Liver (tissue), 9 donors: ENCODE results near the gene ILK. TPM values are rescaled to one million over a fixed set of nuclear protein-coding genes. Genes with fewer than 3 reads are reported as not detected.

Experiments
- DNase-seq: peaks from one replicate; pipeline ENCODE4 v3.0.0-alpha.2; 2017; ENCODE audit warnings: low spot score
- H3K27ac ChIP-seq, 2 donors: one replicate each; pipeline ENCODE4 v1.7.0; 2013; ENCODE audit warnings: inconsistent platforms in 2 of 2, low read length in 2 of 2, control low read depth in 1 of 2, low read depth in 1 of 2, mild to moderate bottlenecking in 1 of 2
- H3K27me3 ChIP-seq, 4 donors: one replicate each; pipeline versions ENCODE4 v1.6.1 to v1.7.0; 2013; ENCODE audit warnings: low read length in 3 of 4, inconsistent platforms in 1 of 4, mild to moderate bottlenecking in 1 of 4, moderate library complexity in 1 of 4; ENCODE audit not compliant: control insufficient read depth in 4 of 4, insufficient read depth in 4 of 4
- H3K36me3 ChIP-seq, 4 donors: one replicate each; pipeline versions ENCODE4 v1.6.1 to v1.7.0; 2013; ENCODE audit warnings: low read length in 3 of 4, mild to moderate bottlenecking in 3 of 4, low read depth in 1 of 4, moderate library complexity in 1 of 4; ENCODE audit not compliant: control insufficient read depth in 4 of 4, insufficient read depth in 3 of 4
- H3K4me1 ChIP-seq, 4 donors: one replicate each; pipeline versions ENCODE4 v1.6.1 to v1.7.0; 2013; ENCODE audit warnings: low read length in 3 of 4, mild to moderate bottlenecking in 3 of 4, moderate library complexity in 1 of 4; ENCODE audit not compliant: control insufficient read depth in 4 of 4, insufficient read depth in 4 of 4
- H3K4me3 ChIP-seq, 3 donors: one replicate each; pipeline versions ENCODE4 v1.6.1 to v1.7.0; 2013; ENCODE audit warnings: low read length in 3 of 3, control low read depth in 1 of 3, low read depth in 1 of 3, mild to moderate bottlenecking in 1 of 3
- H3K9ac ChIP-seq, 2 donors: one replicate each; pipeline ENCODE4 v1.7.0; 2013; ENCODE audit warnings: low read length in 2 of 2, mild to moderate bottlenecking in 2 of 2, moderate library complexity in 2 of 2, control low read depth in 1 of 2, low read depth in 1 of 2
- H3K9me3 ChIP-seq, 4 donors: one replicate each; pipeline versions ENCODE4 v1.6.1 to v1.7.0; 2013; ENCODE audit warnings: low read length in 3 of 4; ENCODE audit not compliant: control insufficient read depth in 4 of 4
- EGR1 ChIP-seq, 2 donors: IDR thresholded peaks; 2 replicates each; pipeline ENCODE4 v1.6.1; 2016 to 2018; ENCODE audit warnings: antibody characterized with exemption in 2 of 2, low read depth in 2 of 2
- FOXA1 ChIP-seq: IDR thresholded peaks from 2 replicates; pipeline ENCODE4 v1.6.1; 2016; ENCODE audit warnings: antibody characterized with exemption
- FOXA2 ChIP-seq: IDR thresholded peaks from 2 replicates; pipeline ENCODE4 v1.6.1; 2016; ENCODE audit warnings: antibody characterized with exemption
- GABPA ChIP-seq, 2 donors: IDR thresholded peaks in 1 of 2; conservative IDR thresholded peaks in 1 of 2; 2 replicates each; pipeline ENCODE4 v1.6.1; 2016; ENCODE audit warnings: antibody characterized with exemption in 2 of 2, mild to moderate bottlenecking in 1 of 2, moderate library complexity in 1 of 2
- HNF4A ChIP-seq, 2 donors: conservative IDR thresholded peaks; 2 replicates each; pipeline ENCODE4 v1.6.1; 2016; ENCODE audit warnings: antibody characterized with exemption in 2 of 2, mild to moderate bottlenecking in 2 of 2
- HNF4G ChIP-seq: IDR thresholded peaks from 2 replicates; pipeline ENCODE4 v1.6.1; 2016; ENCODE audit warnings: antibody characterized with exemption
- JUND ChIP-seq, 2 donors: IDR thresholded peaks; 2 replicates each; pipeline ENCODE4 v1.6.1; 2016; ENCODE audit warnings: antibody characterized with exemption in 2 of 2
- NR2F2 ChIP-seq: IDR thresholded peaks from 2 replicates; pipeline ENCODE4 v1.6.1; 2016; ENCODE audit warnings: antibody characterized with exemption
- RAD21 ChIP-seq, 2 donors: IDR thresholded peaks; 2 replicates each; pipeline ENCODE4 v1.6.1; 2016; ENCODE audit warnings: antibody characterized with exemption in 2 of 2, mild to moderate bottlenecking in 2 of 2
- REST ChIP-seq: IDR thresholded peaks from 2 replicates; pipeline ENCODE4 v1.6.1; 2016; ENCODE audit warnings: antibody characterized with exemption, mild to moderate bottlenecking
- SP1 ChIP-seq: IDR thresholded peaks from 2 replicates; pipeline ENCODE4 v1.6.1; 2018; ENCODE audit warnings: antibody characterized with exemption, mild to moderate bottlenecking
- TAF1 ChIP-seq: conservative IDR thresholded peaks from 2 replicates; pipeline ENCODE4 v1.6.1; 2016; ENCODE audit warnings: antibody characterized with exemption, mild to moderate bottlenecking
- YY1 ChIP-seq: IDR thresholded peaks from 2 replicates; pipeline ENCODE4 v1.6.1; 2016; ENCODE audit warnings: antibody characterized with exemption, mild to moderate bottlenecking
- WGBS: extraction: QIAGEN DNeasy Blood & Tissue Kit; methylation state at CpG from one replicate; pipeline ENCODE4 v1.1.7; 2013; 5-methylcytosine and 5-hydroxymethylcytosine counted together
- polyA plus RNA-seq, 2 donors: library from polyadenylated mRNA; stranded (reverse) in 1 of 2; unstranded in 1 of 2; fragments of 200-250 nt in 1 of 2; fragments of >200 nt in 1 of 2; fragmentation: Nextera tagmentation in 1 of 2; extraction: Ambion mirVana in 1 of 2; gene quantifications; one replicate each; pipeline versions ENCODE4 v1.2.1 to v1.2.3, GENCODE V29; 2013 to 2015
- total RNA-seq, 2 donors: library from RNA; depleted of rRNA; stranded (reverse); fragments of >200 nt; gene quantifications; one replicate each; pipeline ENCODE4 v1.2.3, GENCODE V29; 2014
- TF ChIP-seq, protein P1 (sequence below): IDR thresholded peaks from 2 replicates; pipeline ENCODE4 v1.6.1; 2016; ENCODE audit warnings: antibody characterized with exemption
- donor health status: healthy.
- donor health status: healthy.
- donor health status: healthy.
- donor health status: healthy.
- donor health status: healthy.

Gene ILK
- total and polyA plus RNA-seq, 4 donors: 29.6 to 69.1 (median 48.2) TPM

DNA sequence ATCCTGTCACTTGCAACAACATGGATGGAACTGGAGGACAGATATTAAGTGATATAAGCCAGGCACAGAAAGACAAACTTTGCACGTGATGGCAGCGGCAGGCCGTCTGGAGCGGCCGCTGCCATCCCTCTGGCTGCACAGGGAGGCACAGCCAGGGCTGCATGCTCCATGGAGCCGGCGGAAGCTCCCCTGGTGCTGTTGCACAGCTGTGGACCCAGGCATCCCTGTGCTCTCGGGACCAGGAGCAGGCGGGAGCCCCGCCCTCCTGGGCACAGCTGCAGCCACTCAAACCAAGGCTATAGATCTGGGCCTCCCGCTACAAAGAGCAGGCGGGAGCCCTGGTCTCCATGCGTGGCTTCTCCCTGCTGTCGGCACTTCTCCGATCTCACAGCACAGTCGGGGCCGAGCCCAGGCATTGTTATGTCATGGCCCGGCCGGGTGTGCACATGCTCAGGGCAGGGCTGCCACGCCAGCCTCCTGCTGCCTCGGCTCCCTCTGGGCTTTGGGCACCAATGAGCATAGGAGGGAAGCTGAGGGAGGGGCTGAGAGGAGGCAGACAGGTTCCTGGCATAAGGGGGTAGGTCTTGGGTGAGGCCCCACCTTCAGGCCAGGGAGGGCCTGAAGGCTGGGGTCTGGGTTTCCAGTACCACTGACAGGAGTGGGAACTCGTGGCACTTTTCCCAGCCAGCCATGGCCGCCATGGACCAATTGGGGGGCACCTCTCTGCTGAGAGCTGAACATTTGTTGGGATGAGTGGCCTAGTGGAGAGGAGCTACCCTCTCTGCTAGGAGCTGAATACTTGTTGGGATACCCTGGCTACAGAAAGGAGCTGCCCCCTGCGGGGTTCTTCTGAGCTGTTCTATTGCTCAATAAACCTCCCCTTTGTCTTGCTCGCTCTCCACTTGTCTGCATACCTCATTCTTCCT is 16.9 kb upstream of the ILK start:
- no peak overlapping the region for H3K9ac ChIP-seq
- WGBS: 97% methylated on average over 25 of the region's 25 CpGs
- H3K9me3 ChIP-seq: peaks cover 0 to 9% (median 3%) of the 10 kb centered on the region in 4 donors
- no peak for DNase-seq
- H3K27me3 ChIP-seq: no peaks in the 10 kb centered on the region
- TF ChIP-seq NR2F2 (no peak), FOXA1 (no peak), JUND (IDR thresholded peaks at IDR 0.05) (no peak), SP1 (no peak), EGR1 (IDR thresholded peaks at IDR 0.05; ENCODE audit: low read depth in 2 of 2) (no peak), YY1 (no peak), GABPA (IDR thresholded peaks at IDR 0.05 in 1 of 2, conservative IDR thresholded peaks at IDR 0.05 in 1 of 2) (no peak)
- TF ChIP-seq, protein P1, sequence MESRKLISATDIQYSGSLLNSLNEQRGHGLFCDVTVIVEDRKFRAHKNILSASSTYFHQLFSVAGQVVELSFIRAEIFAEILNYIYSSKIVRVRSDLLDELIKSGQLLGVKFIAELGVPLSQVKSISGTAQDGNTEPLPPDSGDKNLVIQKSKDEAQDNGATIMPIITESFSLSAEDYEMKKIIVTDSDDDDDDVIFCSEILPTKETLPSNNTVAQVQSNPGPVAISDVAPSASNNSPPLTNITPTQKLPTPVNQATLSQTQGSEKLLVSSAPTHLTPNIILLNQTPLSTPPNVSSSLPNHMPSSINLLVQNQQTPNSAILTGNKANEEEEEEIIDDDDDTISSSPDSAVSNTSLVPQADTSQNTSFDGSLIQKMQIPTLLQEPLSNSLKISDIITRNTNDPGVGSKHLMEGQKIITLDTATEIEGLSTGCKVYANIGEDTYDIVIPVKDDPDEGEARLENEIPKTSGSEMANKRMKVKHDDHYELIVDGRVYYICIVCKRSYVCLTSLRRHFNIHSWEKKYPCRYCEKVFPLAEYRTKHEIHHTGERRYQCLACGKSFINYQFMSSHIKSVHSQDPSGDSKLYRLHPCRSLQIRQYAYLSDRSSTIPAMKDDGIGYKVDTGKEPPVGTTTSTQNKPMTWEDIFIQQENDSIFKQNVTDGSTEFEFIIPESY: no peak
- peaks cover 0 to 3% (median 1%) of the 10 kb centered on the region in 4 donors for H3K4me1 ChIP-seq
- H3K36me3 ChIP-seq: peaks cover 0 to 2% (median under 1%) of the 10 kb centered on the region in 4 donors
- H3K27ac ChIP-seq: no peak overlapping the region
- H3K4me3 ChIP-seq: no peak overlapping the region

DNA sequence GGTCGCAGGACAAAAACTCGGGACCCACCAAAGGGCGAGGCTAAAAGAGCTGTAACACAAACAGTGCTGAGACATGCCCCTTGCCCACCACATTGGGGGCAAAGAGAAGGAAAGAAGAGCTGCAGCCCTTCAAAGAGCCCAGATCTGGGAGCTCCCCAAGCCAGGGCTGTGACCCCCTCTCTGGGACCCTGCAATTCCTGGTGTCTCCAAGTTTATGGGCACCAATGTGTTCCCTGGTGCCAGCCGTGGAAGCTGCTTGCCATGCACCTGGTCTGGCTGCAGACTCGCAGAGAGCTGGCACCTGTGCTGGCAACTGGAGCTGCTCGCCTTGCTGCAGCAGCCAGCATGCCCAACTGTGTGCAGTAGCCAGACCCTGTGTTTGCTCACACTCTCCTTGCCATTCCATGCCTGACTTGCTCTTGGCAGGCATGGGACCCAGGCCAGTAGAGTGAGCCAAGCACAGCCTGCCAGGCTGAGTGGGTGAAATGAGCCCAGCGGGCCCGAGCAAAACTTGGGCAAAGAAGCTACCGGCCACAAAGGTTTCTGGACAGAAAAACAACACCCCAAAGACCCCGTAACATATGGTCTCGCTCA is 16.1 kb upstream of the ILK start:
- Histone ChIP-seq H3K36me3 (peaks cover 0 to 5% (median 2%) of the 10 kb centered on the region in 4 donors), H3K9ac (no peak overlapping the region), H3K9me3 (peaks cover 0 to 9% (median 3%) of the 10 kb centered on the region in 4 donors), H3K4me3 (no peak overlapping the region), H3K27me3 (no peaks in the 10 kb centered on the region), H3K4me1 (peaks cover 0 to 3% (median 1%) of the 10 kb centered on the region in 4 donors), H3K27ac (no peak overlapping the region)
- TF ChIP-seq FOXA2 (no peak), REST (no peak), SP1 (no peak), GABPA (IDR thresholded peaks at IDR 0.05 in 1 of 2, conservative IDR thresholded peaks at IDR 0.05 in 1 of 2) (no peak), JUND (IDR thresholded peaks at IDR 0.05) (no peak), HNF4G (no peak), TAF1 (no peak), NR2F2 (no peak), FOXA1 (no peak), HNF4A (conservative IDR thresholded peaks at IDR 0.05) (no peak), YY1 (no peak), RAD21 (IDR thresholded peaks at IDR 0.05) (no peak)
- DNase-seq: no peak
- 67% methylated on average over 11 of the region's 11 CpGs for WGBS
